ENCODE data around the gene EVA1B. TPM values are rescaled to one million over a fixed set of nuclear protein-coding genes. Genes with fewer than 3 reads are reported as not detected.

EVA1B gene
- total and polyA plus RNA-seq, 8 donors = 8.3 to 67.2 (median 29.8) TPM; not detected in 1

GRCh38 chr1:36359911-36360550 lies 36.6 kb upstream of the EVA1B start:
- no peak overlapping the region for H3K4me3 ChIP-seq
- 56 to 76% (median 71%) methylated on average over 6 of the region's 6 CpGs for whole genome bisulfite sequencing, 5 donors
- peak in 1 of 2 donors; percentile 44 for DNase-seq
- no peak for TF ChIP-seq POLR2A (IDR thresholded peaks at IDR 0.05)
- TF ChIP-seq CTCF (IDR thresholded peaks at IDR 0.05) = no peak
- TF ChIP-seq POLR2AphosphoS5 (IDR thresholded peaks at IDR 0.05) = peak in 1 of 3 donors; percentile 30
- TF ChIP-seq EP300 (IDR thresholded peaks at IDR 0.05) = no peak
- H3K27me3 ChIP-seq = no peaks in the 10 kb centered on the region
- H3K4me1 ChIP-seq = peaks cover 0 to 13% (median 6%) of the 10 kb centered on the region in 4 donors
- H3K27ac ChIP-seq = peak overlapping the region in 2 of 5 donors; percentile 49 to 50
- no peaks in the 10 kb centered on the region for H3K9me3 ChIP-seq
- peaks cover 37 to 88% (median 78%) of the 10 kb centered on the region in 4 donors for H3K36me3 ChIP-seq
- intact Hi-C loops (cut with DNase I; ENCODE audit: low total_unique reads) = no loop called here

- intact Hi-C loops (cut with DNase I; ENCODE audit: low total_unique reads) = no loop called here
- Histone ChIP-seq H3K9me3 (no peaks in the 10 kb centered on the region), H3K27ac (peak overlapping the region in 2 of 5 donors; percentile 49 to 50), H3K4me1 (peaks cover 0 to 11% (median 4%) of the 10 kb centered on the region in 4 donors), H3K36me3 (peaks cover 43 to 95% (median 85%) of the 10 kb centered on the region in 4 donors), H3K4me3 (no peak overlapping the region), H3K27me3 (no peaks in the 10 kb centered on the region)
- DNase-seq = no peak
- 92 to 99% (median 93%) methylated on average over 5 of the region's 5 CpGs for WGBS, 5 donors
- TF ChIP-seq CTCF (IDR thresholded peaks at IDR 0.05) (no peak), EP300 (IDR thresholded peaks at IDR 0.05) (no peak), POLR2AphosphoS5 (IDR thresholded peaks at IDR 0.05) (no peak), POLR2A (IDR thresholded peaks at IDR 0.05) (no peak)
Observed at GRCh38 chr1:36359383-36359782, 35.9 kb upstream of the EVA1B start.

GRCh38 chr1:36358514-36359084 lies 35.2 kb upstream of the EVA1B start:
- H3K27me3 ChIP-seq = no peaks in the 10 kb centered on the region
- peaks cover 50 to 97% (median 92%) of the 10 kb centered on the region in 4 donors for H3K36me3 ChIP-seq
- no peaks in the 10 kb centered on the region for H3K9me3 ChIP-seq
- H3K4me1 ChIP-seq = peaks cover 0 to 11% (median 5%) of the 10 kb centered on the region in 4 donors
- DNase-seq = no peak
- TF ChIP-seq POLR2A (IDR thresholded peaks at IDR 0.05) = no peak
- TF ChIP-seq EP300 (IDR thresholded peaks at IDR 0.05) = no peak
- no peak for TF ChIP-seq POLR2AphosphoS5 (IDR thresholded peaks at IDR 0.05)
- TF ChIP-seq CTCF (IDR thresholded peaks at IDR 0.05) = no peak
- intact Hi-C loops (cut with DNase I; ENCODE audit: low total_unique reads) = no loop called here
- 86 to 92% (median 90%) methylated on average over 7 to 13 of the region's 13 CpGs for WGBS, 5 donors
- H3K4me3 ChIP-seq = no peak overlapping the region
- H3K27ac ChIP-seq = no peak overlapping the region

GRCh38 chr1:36355811-36356210 lies 32.4 kb upstream of the EVA1B start:
- Histone ChIP-seq H3K27me3 (no peaks in the 10 kb centered on the region), H3K27ac (no peak overlapping the region), H3K36me3 (peaks cover 56 to 95% (median 84%) of the 10 kb centered on the region in 4 donors), H3K4me3 (no peak overlapping the region), H3K4me1 (peaks cover 24 to 38% (median 31%) of the 10 kb centered on the region in 4 donors), H3K9me3 (no peaks in the 10 kb centered on the region)
- WGBS, 5 donors = 72 to 80% (median 75%) methylated on average over 4 of the region's 4 CpGs
- TF ChIP-seq CTCF (IDR thresholded peaks at IDR 0.05) (no peak), EP300 (IDR thresholded peaks at IDR 0.05) (no peak), POLR2AphosphoS5 (IDR thresholded peaks at IDR 0.05) (no peak), POLR2A (IDR thresholded peaks at IDR 0.05) (no peak)
- no peak for DNase-seq
- intact Hi-C loops (cut with DNase I; ENCODE audit: low total_unique reads) = no loop called here

Measured in stomach (tissue), 9 donors.